ACC112 (cell line): ENCODE measurements around the gene MOB3B.

ENCODE experiments used
- H2AFZ ChIP-seq: fragments of 200-600 bp; sonication (generic); one replicate; pipeline ENCODE4 v1.6.0; 2017; ENCODE audit warnings: antibody characterized with exemption, low read length; ENCODE audit not compliant: unreplicated experiment
- H3K27ac ChIP-seq: fragments of 200-600 bp; sonication (generic); 2 replicates; pipeline ENCODE4 v1.5.1; 2014; ENCODE audit warnings: low read depth, mild to moderate bottlenecking, antibody characterized with exemption, low read length, moderate library complexity
- H3K27me3 ChIP-seq: fragments of 200-600 bp; sonication (generic); 2 replicates; pipeline ENCODE4 v1.6.1; 2014; ENCODE audit warnings: mild to moderate bottlenecking, antibody characterized with exemption, low read length, moderate library complexity, mixed read lengths; ENCODE audit not compliant: insufficient read depth
- H3K36me3 ChIP-seq: fragments of 200-600 bp; sonication (generic); 2 replicates; pipeline ENCODE4 v1.6.1; 2016; ENCODE audit warnings: mild to moderate bottlenecking, antibody characterized with exemption, low read length, moderate library complexity, mixed read lengths; ENCODE audit not compliant: insufficient read depth
- H3K4me1 ChIP-seq: fragments of 200-600 bp; sonication (generic); one replicate; pipeline ENCODE4 v1.6.1; 2016; ENCODE audit warnings: low read length, mixed read lengths; ENCODE audit not compliant: insufficient read depth, unreplicated experiment, control insufficient read depth
- H3K4me3 ChIP-seq: fragments of 200-600 bp; sonication (generic); 2 replicates; pipeline ENCODE4 v1.5.1; 2014; ENCODE audit warnings: mild to moderate bottlenecking, low read depth, low read length
- H3K79me2 ChIP-seq: fragments of 200-600 bp; sonication (generic); one replicate; pipeline ENCODE4 v1.6.0; 2016; ENCODE audit warnings: low read length; ENCODE audit not compliant: control insufficient read depth, unreplicated experiment, insufficient read depth

MOB3B gene

GRCh38 chr9:27388150-27388549, 141.5 kb downstream of the MOB3B start:
- H3K27me3 ChIP-seq = peaks cover 57% of the 10 kb centered on the region
- H3K4me3 ChIP-seq = no peak overlapping the region
- no peaks in the 10 kb centered on the region for H3K79me2 ChIP-seq
- H3K4me1 ChIP-seq = peaks cover 9% of the 10 kb centered on the region
- H3K36me3 ChIP-seq = no peaks in the 10 kb centered on the region
- no peak overlapping the region for H2AFZ ChIP-seq
- H3K27ac ChIP-seq = no peak overlapping the region

DNA sequence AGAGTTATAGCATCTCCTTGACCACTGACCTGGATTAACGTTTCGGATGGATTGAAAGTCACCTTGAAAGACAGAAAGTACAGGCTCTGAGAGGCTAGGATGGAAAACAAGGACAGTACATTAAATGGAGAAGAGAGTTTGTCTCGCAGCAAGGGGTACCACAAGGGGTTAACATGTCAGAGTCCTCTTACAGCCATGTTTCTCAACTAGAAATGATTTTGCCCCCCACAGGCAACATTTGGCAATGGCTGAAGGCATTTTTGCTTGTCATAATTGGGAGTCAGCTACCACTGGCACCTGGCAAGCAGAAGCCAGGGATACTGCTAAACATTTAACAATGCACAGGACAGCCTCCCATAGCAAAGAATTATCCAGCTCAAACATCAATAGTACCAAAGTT, 141.9 kb downstream of the MOB3B start:
- H3K79me2 ChIP-seq = no peaks in the 10 kb centered on the region
- H3K4me1 ChIP-seq = peaks cover 9% of the 10 kb centered on the region
- peaks cover 61% of the 10 kb centered on the region for H3K27me3 ChIP-seq

GRCh38 chr9:27386571-27387091, 143.0 kb downstream of the MOB3B start:
- H3K4me1 ChIP-seq = peaks cover 8% of the 10 kb centered on the region
- no peak overlapping the region for H3K27ac ChIP-seq
- H2AFZ ChIP-seq = no peak overlapping the region
- H3K27me3 ChIP-seq = peaks cover 72% of the 10 kb centered on the region
- no peaks in the 10 kb centered on the region for H3K36me3 ChIP-seq
- H3K4me3 ChIP-seq = no peak overlapping the region
- no peaks in the 10 kb centered on the region for H3K79me2 ChIP-seq

More for the DNA sequence above, 141.9 kb downstream of the MOB3B start:
- H3K4me3 ChIP-seq = no peak overlapping the region
- H2AFZ ChIP-seq = no peak overlapping the region
- no peaks in the 10 kb centered on the region for H3K36me3 ChIP-seq
- no peak overlapping the region for H3K27ac ChIP-seq

- H3K79me2 ChIP-seq = no peaks in the 10 kb centered on the region
- no peak overlapping the region for H3K4me3 ChIP-seq
- no peak overlapping the region for H2AFZ ChIP-seq
- H3K36me3 ChIP-seq = no peaks in the 10 kb centered on the region
- no peak overlapping the region for H3K27ac ChIP-seq
- peaks cover 2% of the 10 kb centered on the region for H3K4me1 ChIP-seq
- peaks cover 80% of the 10 kb centered on the region for H3K27me3 ChIP-seq
Measured at GRCh38 chr9:27385606-27386322, 143.8 kb downstream of the MOB3B start.

GRCh38 chr9:27384262-27385014, 145.2 kb downstream of the MOB3B start:
- Histone ChIP-seq H3K36me3 (no peaks in the 10 kb centered on the region), H3K4me3 (no peak overlapping the region), H2AFZ (no peak overlapping the region), H3K79me2 (no peaks in the 10 kb centered on the region), H3K27ac (no peak overlapping the region), H3K4me1 (no peaks in the 10 kb centered on the region), H3K27me3 (peaks cover 89% of the 10 kb centered on the region)

GRCh38 chr9:27383524-27383923, 146.1 kb downstream of the MOB3B start:
- no peaks in the 10 kb centered on the region for H3K79me2 ChIP-seq
- H3K4me3 ChIP-seq = no peak overlapping the region
- peaks cover 89% of the 10 kb centered on the region for H3K27me3 ChIP-seq
- H3K36me3 ChIP-seq = no peaks in the 10 kb centered on the region
- no peak overlapping the region for H2AFZ ChIP-seq
- no peaks in the 10 kb centered on the region for H3K4me1 ChIP-seq
- H3K27ac ChIP-seq = no peak overlapping the region

- no peaks in the 10 kb centered on the region for H3K79me2 ChIP-seq
- no peak overlapping the region for H3K27ac ChIP-seq
- H3K27me3 ChIP-seq = peaks cover 93% of the 10 kb centered on the region
- H2AFZ ChIP-seq = no peak overlapping the region
- H3K4me1 ChIP-seq = no peaks in the 10 kb centered on the region
- H3K4me3 ChIP-seq = no peak overlapping the region
- no peaks in the 10 kb centered on the region for H3K36me3 ChIP-seq
Measured at GRCh38 chr9:27382975-27383374, 146.6 kb downstream of the MOB3B start.

DNA sequence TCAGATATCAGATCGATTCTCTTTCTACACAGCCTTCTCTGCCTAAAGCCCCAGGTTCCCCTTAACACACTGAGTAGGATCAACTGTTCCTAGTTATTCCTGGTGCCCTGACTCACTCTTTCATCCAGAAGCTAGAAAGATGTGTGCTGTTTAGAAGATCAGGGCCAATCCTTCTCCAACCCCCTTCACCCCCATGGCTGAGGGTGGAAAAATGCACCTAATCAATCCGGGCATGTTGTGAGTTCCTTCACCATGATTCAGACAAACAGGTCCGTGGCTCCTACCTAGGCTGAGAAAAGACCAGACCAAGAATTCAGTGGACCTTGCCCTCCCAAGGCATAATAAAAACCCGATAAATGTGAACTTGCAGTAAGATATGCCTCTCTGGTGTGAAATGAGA, 147.3 kb downstream of the MOB3B start:
- Histone ChIP-seq H3K79me2 (no peaks in the 10 kb centered on the region), H2AFZ (no peak overlapping the region), H3K27ac (no peak overlapping the region), H3K27me3 (peaks cover 91% of the 10 kb centered on the region), H3K36me3 (no peaks in the 10 kb centered on the region), H3K4me1 (no peaks in the 10 kb centered on the region), H3K4me3 (no peak overlapping the region)

- H3K27me3 ChIP-seq = peaks cover 88% of the 10 kb centered on the region
- no peak overlapping the region for H3K27ac ChIP-seq
- no peak overlapping the region for H2AFZ ChIP-seq
- H3K4me3 ChIP-seq = no peak overlapping the region
- H3K4me1 ChIP-seq = no peaks in the 10 kb centered on the region
- H3K79me2 ChIP-seq = no peaks in the 10 kb centered on the region
- no peaks in the 10 kb centered on the region for H3K36me3 ChIP-seq
Measured at GRCh38 chr9:27379311-27380251, 150.0 kb downstream of the MOB3B start.

GRCh38 chr9:27377811-27378456, 151.7 kb downstream of the MOB3B start:
- no peaks in the 10 kb centered on the region for H3K4me1 ChIP-seq
- no peaks in the 10 kb centered on the region for H3K36me3 ChIP-seq
- H3K79me2 ChIP-seq = no peaks in the 10 kb centered on the region
- H2AFZ ChIP-seq = no peak overlapping the region
- no peak overlapping the region for H3K27ac ChIP-seq
- H3K27me3 ChIP-seq = peaks cover 83% of the 10 kb centered on the region
- H3K4me3 ChIP-seq = no peak overlapping the region
